Ovary (tissue), 9 donors: ENCODE measurements around the gene ZCCHC14. TPM values are rescaled to one million over a fixed set of nuclear protein-coding genes. Genes with fewer than 3 reads are reported as not detected.
"Not testable (repeated sequence)": the region's sequence is repeated elsewhere in the genome, so short reads cannot be mapped to it uniquely, and the experiment has no call there.

Experiments
- DNase-seq, 5 donors: peaks; one replicate each; pipeline ENCODE4 v3.0.0-alpha.2; 2019 to 2020
- H3K27ac ChIP-seq, 2 donors: fragments of 200-600 bp; one replicate each; pipeline versions ENCODE4 v1.5.1 to v1.8.0; 2019 to 2022
- H3K27me3 ChIP-seq: fragments of 200-600 bp; one replicate; pipeline ENCODE4 v1.8.0; 2022
- H3K36me3 ChIP-seq: fragments of 200-600 bp; sonication (generic); one replicate; pipeline ENCODE4 v1.5.1; 2019
- H3K4me1 ChIP-seq: one replicate; pipeline ENCODE4 v1.8.1; 2013; ENCODE audit warnings: mild to moderate bottlenecking, moderate library complexity; ENCODE audit not compliant: insufficient read depth
- H3K4me3 ChIP-seq: fragments of 200-600 bp; sonication (generic); one replicate; pipeline ENCODE4 v1.5.1; 2017
- H3K9me3 ChIP-seq, 2 donors: fragments of 200-600 bp in 1 of 2; sonication (generic) in 1 of 2; one replicate each; pipeline versions ENCODE4 v1.5.1 to v1.8.1; 2013 to 2019; ENCODE audit warnings: mild to moderate bottlenecking in 1 of 2, moderate library complexity in 1 of 2
- CTCF ChIP-seq, 3 donors: fragments of 450-650 bp in 2 of 3; fragments of 200-600 bp in 1 of 3; IDR thresholded peaks; one replicate each; pipeline versions ENCODE4 v1.5.1 to v1.8.0; 2016 to 2022; ENCODE audit warnings: antibody characterized with exemption in 3 of 3, mild to moderate bottlenecking in 1 of 3
- EP300 ChIP-seq: sonication (generic); formaldehyde crosslinking; IDR thresholded peaks from one replicate; pipeline ENCODE4 v1.6.1; 2017; ENCODE audit warnings: antibody characterized with exemption
- POLR2A ChIP-seq: fragments of 450-650 bp; IDR thresholded peaks from one replicate; pipeline ENCODE4 v1.6.1; 2017; ENCODE audit warnings: antibody characterized with exemption, mild to moderate bottlenecking, moderate library complexity
- WGBS, 3 donors: extraction: QIAGEN DNeasy Blood & Tissue Kit in 1 of 3; methylation state at CpG; one replicate each; pipeline versions ENCODE4 v1.1.5 to v1.1.7; 2013 to 2017; 5-methylcytosine and 5-hydroxymethylcytosine counted together
- intact Hi-C, 4 donors: fragments of 100-400 bp; cut with DNase I; formaldehyde crosslinking; loops; one replicate each; pipeline versions ENCODE4 v1.11.0 to v1.15.1; 2022 to 2023
- polyA plus RNA-seq, 2 donors: library from polyadenylated mRNA; stranded (reverse); fragments of 200-250 nt in 1 of 2; fragments of 350-450 nt in 1 of 2; fragmentation: Illumina TruSeq in 1 of 2; extraction: RNeasy Lipid Tissue Mini Kit (QIAGEN cat#74804) in 1 of 2; gene quantifications; one replicate each; pipeline ENCODE4 v1.2.3, GENCODE V29; 2013 to 2014
- total RNA-seq, 7 donors: library from RNA; depleted of rRNA in 2 of 7; stranded (reverse); fragments of >200 nt in 2 of 7; fragmentation: NEBNext Ultra II Directional in 3 of 7; extraction: Animal tissue kit (Norgen Biotek cat#: 25700) in 3 of 7; gene quantifications; one replicate each; pipeline versions ENCODE4 v1.1.0 to v1.2.4, GENCODE V29; 2016 to 2023
- donor health status: DM: no; HTN: no; CAD: no; lungs with moderate emphysema.
- donor health status: DM: no; HTN: no; CAD: no.
- donor health status: Bipolar disorder and iron deficiency.
- donor health status: DM: yes; HTN: yes; CAD: no.
- donor health status: DM: no; HTN: no; CAD: no.
- donor health status: DM: yes; HTN: yes; CAD: no.

The ZCCHC14 gene
- total and polyA plus RNA-seq, 9 donors = 16.1 to 37.6 (median 31.0) TPM

GRCh38 chr16:87491522-87492290 is 1.1 kb downstream of the ZCCHC14 start:
- no peaks in the 10 kb centered on the region for H3K27me3 ChIP-seq
- WGBS, 3 donors = 5 to 9% (median 9%) methylated on average over 26 to 80 of the region's 80 CpGs
- DNase-seq = peak in 3 of 5 donors; percentile 43 to 63 (median 49)
- H3K4me1 ChIP-seq = peaks cover 17% of the 10 kb centered on the region
- H3K4me3 ChIP-seq = peak overlapping the region; percentile 53
- no peaks in the 10 kb centered on the region for H3K9me3 ChIP-seq
- H3K36me3 ChIP-seq = no peaks in the 10 kb centered on the region
- intact Hi-C loops = loop anchor here in 2 of 4 donors (5.0 to 10.0 kb wide), 2 partner anchors 51 to 57 kb away; no protein-coding TSS in a partner anchor
- no peak for TF ChIP-seq POLR2A
- no peak for TF ChIP-seq CTCF (IDR thresholded peaks at IDR 0.05)
- TF ChIP-seq EP300 = no peak
- no peak overlapping the region for H3K27ac ChIP-seq

- H3K4me1 ChIP-seq = peaks cover 21% of the 10 kb centered on the region
- intact Hi-C loops = loop anchor here in 2 of 4 donors (5.0 to 10.0 kb wide), 2 partner anchors 51 to 56 kb away; no protein-coding TSS in a partner anchor
Observed at GRCh38 chr16:87490799-87491521, 1.9 kb downstream of the ZCCHC14 start.

GRCh38 chr16:87490096-87490798 is 2.6 kb downstream of the ZCCHC14 start:
- TF ChIP-seq POLR2A (no peak), EP300 (no peak), CTCF (IDR thresholded peaks at IDR 0.05) (no peak)
- DNase-seq = no peak
- Histone ChIP-seq H3K9me3 (no peaks in the 10 kb centered on the region), H3K36me3 (no peaks in the 10 kb centered on the region), H3K4me3 (peak overlapping the region; percentile 53), H3K27me3 (no peaks in the 10 kb centered on the region), H3K4me1 (peaks cover 21% of the 10 kb centered on the region), H3K27ac (no peak overlapping the region)
- WGBS, 3 donors = 8 to 13% (median 10%) methylated on average over 16 of the region's 16 CpGs
- intact Hi-C loops = loop anchor here in 2 of 4 donors (5.0 to 10.0 kb wide), 2 partner anchors 52 to 55 kb away; no protein-coding TSS in a partner anchor

More at GRCh38 chr16:87490799-87491521, 1.9 kb downstream of the ZCCHC14 start:
- H3K4me3 ChIP-seq = peak overlapping the region; percentile 53
- 28 to 38% (median 37%) methylated on average over 45 of the region's 45 CpGs for WGBS, 3 donors
- H3K36me3 ChIP-seq, H3K27ac ChIP-seq, H3K9me3 ChIP-seq, H3K27me3 ChIP-seq: not testable (repeated sequence)
- DNase-seq = peak in 1 of 5 donors; percentile 36

GRCh38 chr16:87489434-87490045 is 3.3 kb downstream of the ZCCHC14 start:
- Histone ChIP-seq H3K27me3 (no peaks in the 10 kb centered on the region), H3K9me3 (no peaks in the 10 kb centered on the region), H3K27ac (no peak overlapping the region), H3K4me3 (no peak overlapping the region), H3K4me1 (peaks cover 22% of the 10 kb centered on the region), H3K36me3 (no peaks in the 10 kb centered on the region)
- TF ChIP-seq EP300 (no peak), POLR2A (no peak)
- intact Hi-C loops = loop anchor here in 2 of 4 donors (5.0 to 10.0 kb wide), 3 partner anchors 53 to 82 kb away; no protein-coding TSS in a partner anchor
- 16 to 25% (median 24%) methylated on average over 6 of the region's 6 CpGs for WGBS, 3 donors
- no peak for DNase-seq

GRCh38 chr16:87488960-87489359 is 3.9 kb downstream of the ZCCHC14 start:
- H3K4me3 ChIP-seq, H3K27ac ChIP-seq, DNase-seq, H3K27me3 ChIP-seq, H3K36me3 ChIP-seq, H3K9me3 ChIP-seq: not testable (repeated sequence)
- peaks cover 22% of the 10 kb centered on the region for H3K4me1 ChIP-seq
- WGBS, 3 donors = 2 to 8% (median 4%) methylated on average over 4 to 6 of the region's 6 CpGs
- intact Hi-C loops = loop anchor here in 1 of 4 donors (5.0 kb wide), 1 partner anchor 82 kb away; no protein-coding TSS in a partner anchor
